A549 (cell line): ENCODE results near the gene BPIFB1. TPM values are rescaled to one million over a fixed set of nuclear protein-coding genes. Genes with fewer than 3 reads are reported as not detected.

Source experiments
- ATAC-seq, 2 experiments: fragments of 200-7000 bp in 1 of 2; fragments of >200 bp in 1 of 2; cut with Nextera tagmentation in 1 of 2; cut with Tn5 transposase in 1 of 2; 3 replicates each; pipeline versions ENCODE4 v1.8.0 to v1.9.1; 2018 to 2020; ENCODE audit warnings: mild to moderate bottlenecking in 1 of 2, moderate library complexity in 1 of 2
- CTCF ChIA-PET: fragments of 300-600 bp; sonication (Branson Sonifier 250); formaldehyde crosslinking; extraction: SDS; loops from one replicate; lab custom pipeline; 2021; ENCODE audit warnings: antibody characterized with exemption, inconsistent platforms; lab: Yijun Ruan, JAX
- POLR2A ChIA-PET: fragments of 350-600 bp; formaldehyde crosslinking; extraction: SDS; loops from one replicate; lab custom pipeline; 2021; ENCODE audit warnings: antibody characterized with exemption, inconsistent platforms; lab: Yijun Ruan, JAX
- DNase-seq, 2 experiments: peaks; one replicate each; pipeline versions ENCODE4 v3.0.0 to v3.0.0-alpha.2; 2011 to 2016; ENCODE audit warnings: low read depth in 1 of 2, low spot score in 1 of 2
- FAIRE-seq: peaks from 2 replicates; lab custom pipeline; 2011; peaks lifted over from hg19 to GRCh38; lab: Jason Lieb, UNC
- H3K27ac ChIP-seq, 2 experiments: fragments of >200 bp; sonication (Bioruptor Twin); formaldehyde crosslinking; 3 replicates each; pipeline ENCODE4 v1.5.1; 2016 to 2017
- H3K4me1 ChIP-seq: fragments of >200 bp; sonication (Bioruptor Twin); formaldehyde crosslinking; 3 replicates; pipeline ENCODE4 v1.6.1; 2016
- H3K4me2 ChIP-seq: fragments of >200 bp; sonication (Bioruptor Twin); formaldehyde crosslinking; 3 replicates; pipeline ENCODE4 v1.6.1; 2016
- H3K4me3 ChIP-seq: fragments of >200 bp; sonication (Bioruptor Twin); formaldehyde crosslinking; 3 replicates; pipeline ENCODE4 v1.5.1; 2016
- H3K9me3 ChIP-seq: fragments of >200 bp; sonication (Bioruptor Twin); formaldehyde crosslinking; 3 replicates; pipeline ENCODE4 v1.6.1; 2016
- CBX8 ChIP-seq: fragments of 200-600 bp; sonication (generic); IDR thresholded peaks from 2 replicates; pipeline ENCODE4 v1.6.1; 2016
- CEBPB ChIP-seq, 2 experiments: fragments of >200 bp in 1 of 2; sonication (Bioruptor Twin) in 1 of 2; formaldehyde crosslinking in 1 of 2; IDR thresholded peaks; 2 replicates each; pipeline ENCODE4 v1.6.1; 2012 to 2016
- CHD2 ChIP-seq: fragments of 150-350 bp; IDR thresholded peaks from 2 replicates; pipeline ENCODE4 v1.6.1; 2014; ENCODE audit warnings: low read length; ENCODE audit not compliant: partially characterized antibody
- EHF ChIP-seq: fragments of 250-450 bp; sonication (Bioruptor Pico); IDR thresholded peaks from 2 replicates; pipeline ENCODE4 v1.5.0; 2020; ENCODE audit warnings: mild to moderate bottlenecking
- EP300 ChIP-seq, 2 experiments: fragments of >200 bp; sonication (Bioruptor Twin); formaldehyde crosslinking; IDR thresholded peaks; 2 replicates in 1 of 2; 3 replicates in 1 of 2; pipeline ENCODE4 v1.6.1; 2016 to 2017
- ESRRA ChIP-seq: fragments of 150-350 bp; IDR thresholded peaks from 2 replicates; pipeline ENCODE4 v1.6.1; 2014; ENCODE audit warnings: mild to moderate bottlenecking, low read length, borderline replicate concordance
- FOSB ChIP-seq: fragments of 250-450 bp; sonication (Bioruptor Pico); IDR thresholded peaks from 2 replicates; pipeline ENCODE4 v1.5.0; 2020; ENCODE audit warnings: mild to moderate bottlenecking, moderate library complexity
- FOXS1 ChIP-seq: fragments of 250-450 bp; sonication (Bioruptor Pico); IDR thresholded peaks from 2 replicates; pipeline ENCODE4 v1.5.0; 2020; ENCODE audit warnings: mild to moderate bottlenecking, moderate library complexity
- GATA3 ChIP-seq: IDR thresholded peaks from 2 replicates; pipeline ENCODE4 v1.6.1; 2012; ENCODE audit warnings: borderline replicate concordance
- HDAC2 ChIP-seq: fragments of 200-600 bp; sonication (generic); IDR thresholded peaks from 2 replicates; pipeline ENCODE4 v1.6.1; 2016
- HEYL ChIP-seq: fragments of 250-450 bp; sonication (Bioruptor Pico); IDR thresholded peaks from 2 replicates; pipeline ENCODE4 v1.8.0; 2021; ENCODE audit warnings: mild to moderate bottlenecking, moderate library complexity
- KDM5A ChIP-seq: fragments of 200-600 bp; sonication (generic); IDR thresholded peaks from 2 replicates; pipeline ENCODE4 v1.6.1; 2016; ENCODE audit warnings: antibody characterized with exemption, mild to moderate bottlenecking
- NPAS2 ChIP-seq: fragments of 250-450 bp; sonication (Bioruptor Pico); IDR thresholded peaks from 2 replicates; pipeline ENCODE4 v1.8.0; 2022; ENCODE audit warnings: mild to moderate bottlenecking, moderate library complexity, borderline replicate concordance
- NR3C1 ChIP-seq: fragments of >200 bp; sonication (Bioruptor Twin); formaldehyde crosslinking; IDR thresholded peaks from 3 replicates; pipeline ENCODE4 v1.6.1; 2017
- PHF8 ChIP-seq: fragments of 200-600 bp; sonication (generic); IDR thresholded peaks from 2 replicates; pipeline ENCODE4 v1.6.1; 2016; ENCODE audit warnings: low read depth, mild to moderate bottlenecking, antibody characterized with exemption, moderate library complexity, borderline replicate concordance
- POLR2A ChIP-seq: IDR thresholded peaks from 2 replicates; pipeline ENCODE4 v1.6.1; 2012; ENCODE audit warnings: mild to moderate bottlenecking, low read length
- POLR2AphosphoS2 ChIP-seq: conservative IDR thresholded peaks from 2 replicates; pipeline ENCODE4 v1.6.1; 2012; ENCODE audit warnings: low read length, improper control_type of control experiment, inconsistent platforms
- RAD21 ChIP-seq, 2 experiments: fragments of >200 bp in 1 of 2; sonication (Bioruptor Twin) in 1 of 2; formaldehyde crosslinking in 1 of 2; IDR thresholded peaks in 1 of 2; conservative IDR thresholded peaks in 1 of 2; 2 replicates in 1 of 2; 3 replicates in 1 of 2; pipeline ENCODE4 v1.6.1; 2012 to 2018; ENCODE audit warnings: inconsistent platforms in 1 of 2
- RCOR1 ChIP-seq: fragments of 150-350 bp; IDR thresholded peaks from 2 replicates; pipeline ENCODE4 v1.6.1; 2014; ENCODE audit warnings: antibody characterized with exemption, low read length, low read depth
- SMC3 ChIP-seq: fragments of >200 bp; sonication (Bioruptor Twin); formaldehyde crosslinking; IDR thresholded peaks from 3 replicates; pipeline ENCODE4 v1.6.1; 2018; ENCODE audit warnings: inconsistent platforms
- ZNF302 ChIP-seq: fragments of 250-450 bp; sonication (Bioruptor Pico); IDR thresholded peaks from 2 replicates; pipeline ENCODE4 v1.9.0; 2021; ENCODE audit warnings: inconsistent platforms, mild to moderate bottlenecking, moderate library complexity
- WGBS: methylation state at CpG from one replicate; pipeline ENCODE4 v1.1.6; 2017; ENCODE audit errors: missing lambda C conversion rate; 5-methylcytosine and 5-hydroxymethylcytosine counted together
- polyA plus RNA-seq, 4 experiments: library from polyadenylated mRNA; depleted of rRNA in 3 of 4; stranded (reverse); fragments of >200 nt; fragmentation: RNase III in 1 of 4; extraction: RNeasy Plus Mini Kit Qiagen cat#74134 plus additional on column Dnase treatment in 1 of 4; gene quantifications; 2 replicates in 3 of 4; 3 replicates in 1 of 4; pipeline ENCODE4 v1.2.3, GENCODE V29; 2011 to 2017
- TF ChIP-seq, protein P1 (sequence below): fragments of 250-450 bp; sonication (Bioruptor Pico); IDR thresholded peaks from 2 replicates; pipeline ENCODE4 v1.5.0; 2021; ENCODE audit warnings: mild to moderate bottlenecking, moderate library complexity, borderline replicate concordance
- TF ChIP-seq, protein P2 (sequence below): IDR thresholded peaks from 2 replicates; pipeline ENCODE4 v1.6.1; 2012
- TF ChIP-seq, protein P3 (sequence below): fragments of >200 bp; sonication (Bioruptor Twin); formaldehyde crosslinking; IDR thresholded peaks from 2 replicates; pipeline ENCODE4 v1.6.1; 2016
- TF ChIP-seq, protein P4 (sequence below): fragments of 450-650 bp; IDR thresholded peaks from 2 replicates; pipeline ENCODE4 v1.6.1; 2014; ENCODE audit warnings: antibody characterized with exemption

The BPIFB1 gene
- polyA plus RNA-seq, 2 of the 4 experiments (the other 2 are of a cell fraction): 0.18 TPM; not detected in 1

DNA sequence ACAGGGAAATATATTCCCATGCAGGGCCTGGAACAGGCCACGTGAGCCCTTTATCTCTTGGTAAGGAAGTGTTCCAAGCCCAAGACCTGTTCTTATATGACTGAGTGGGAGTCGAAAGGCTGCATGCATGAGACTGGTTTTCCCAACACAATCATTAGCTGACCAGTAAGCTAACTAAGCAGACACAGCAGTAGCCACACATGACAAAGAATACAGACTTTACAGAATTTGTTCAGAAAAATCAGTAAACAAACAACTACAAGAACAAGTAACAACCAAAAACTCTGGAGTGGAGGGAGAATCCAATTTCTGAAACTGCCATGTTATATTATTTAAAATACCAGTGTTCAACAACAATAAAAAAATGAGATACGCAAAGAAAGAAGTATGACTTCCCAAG, 30.6 kb upstream of the BPIFB1 start:
- H3K4me2 ChIP-seq: no peak overlapping the region
- CTCF ChIA-PET: interaction anchor here (0.6 to 1.1 kb wide), 3 partner anchors 19 to 47 kb away, joined by 3 to 4 read pairs (median 3); no protein-coding TSS in a partner anchor
- ATAC-seq (no peak), FAIRE-seq (no peak), DNase-seq (no peak)
- POLR2A ChIA-PET: no interaction called here
- H3K4me1 ChIP-seq: no peaks in the 10 kb centered on the region
- no peak overlapping the region for H3K4me3 ChIP-seq
- H3K27ac ChIP-seq: no peak overlapping the region
- WGBS: 41% methylated on average over 3 of the region's 3 CpGs
- H3K9me3 ChIP-seq: no peaks in the 10 kb centered on the region
- TF ChIP-seq, protein P1, sequence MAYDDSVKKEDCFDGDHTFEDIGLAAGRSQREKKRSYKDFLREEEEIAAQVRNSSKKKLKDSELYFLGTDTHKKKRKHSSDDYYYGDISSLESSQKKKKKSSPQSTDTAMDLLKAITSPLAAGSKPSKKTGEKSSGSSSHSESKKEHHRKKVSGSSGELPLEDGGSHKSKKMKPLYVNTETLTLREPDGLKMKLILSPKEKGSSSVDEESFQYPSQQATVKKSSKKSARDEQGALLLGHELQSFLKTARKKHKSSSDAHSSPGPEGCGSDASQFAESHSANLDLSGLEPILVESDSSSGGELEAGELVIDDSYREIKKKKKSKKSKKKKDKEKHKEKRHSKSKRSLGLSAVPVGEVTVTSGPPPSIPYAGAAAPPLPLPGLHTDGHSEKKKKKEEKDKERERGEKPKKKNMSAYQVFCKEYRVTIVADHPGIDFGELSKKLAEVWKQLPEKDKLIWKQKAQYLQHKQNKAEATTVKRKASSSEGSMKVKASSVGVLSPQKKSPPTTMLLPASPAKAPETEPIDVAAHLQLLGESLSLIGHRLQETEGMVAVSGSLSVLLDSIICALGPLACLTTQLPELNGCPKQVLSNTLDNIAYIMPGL: no peak
- TF ChIP-seq NPAS2 (CRISPR knock-in tag) (no peak), FOSB (CRISPR knock-in tag) (no peak), FOXS1 (CRISPR knock-in tag) (no peak), POLR2AphosphoS2 (no peak), POLR2A (no peak), SMC3 (no peak), HDAC2 (no peak), KDM5A (no peak), CHD2 (no peak)

DNA sequence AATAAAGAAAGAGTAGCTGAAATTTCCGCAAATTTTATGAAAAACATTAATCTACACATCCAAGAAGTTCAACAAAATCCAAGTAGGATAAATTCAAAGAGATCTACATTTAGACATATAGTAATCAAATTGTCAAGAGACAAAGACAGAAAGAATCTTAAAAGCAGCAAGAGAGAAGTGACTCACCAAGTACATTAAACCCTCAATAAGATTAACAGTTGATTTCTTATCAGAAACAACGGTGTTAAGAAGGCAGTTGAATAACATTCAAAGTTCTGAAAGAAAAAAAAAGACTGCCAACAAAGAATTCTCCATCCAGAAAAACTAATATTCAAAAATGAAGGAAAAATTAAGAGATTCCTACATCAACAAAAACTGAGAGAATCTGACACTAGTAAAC, 28.0 kb upstream of the BPIFB1 start:
- Histone ChIP-seq H3K4me2 (no peak overlapping the region), H3K9me3 (no peaks in the 10 kb centered on the region), H3K4me3 (no peak overlapping the region), H3K27ac (no peak overlapping the region), H3K4me1 (no peaks in the 10 kb centered on the region)
- TF ChIP-seq RCOR1 (no peak), CBX8 (no peak), RAD21 (conservative IDR thresholded peaks at IDR 0.05 in 1 of 2, IDR thresholded peaks at IDR 0.05 in 1 of 2) (no peak), NR3C1 (no peak)
- DNase-seq: no peak
- no peak for ATAC-seq
- ChIA-PET POLR2A (no interaction called here), CTCF (no interaction called here)
- 24% methylated on average over 2 of the region's 2 CpGs for WGBS
- no peak for FAIRE-seq

DNA sequence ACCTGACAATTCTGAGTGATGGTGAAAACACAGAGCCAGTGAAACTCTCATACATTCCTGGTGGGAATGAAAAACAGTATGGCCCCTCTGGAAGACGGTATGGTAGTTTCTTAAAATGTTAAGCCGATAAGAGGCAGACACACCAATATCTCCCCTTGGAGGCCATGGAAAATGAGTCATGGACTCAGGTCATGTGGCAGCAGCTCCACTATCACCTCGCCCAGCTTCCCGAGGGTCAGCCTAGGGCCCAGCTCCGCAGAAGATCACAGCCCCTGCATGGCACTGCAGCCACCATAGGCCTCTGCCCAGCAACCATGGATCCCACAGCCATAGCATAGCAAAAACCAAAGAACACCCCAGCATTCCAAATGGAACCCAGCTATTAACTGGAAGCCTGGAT, 25.8 kb upstream of the BPIFB1 start:
- Histone ChIP-seq H3K27ac (no peak overlapping the region), H3K9me3 (peaks cover 8% of the 10 kb centered on the region), H3K4me3 (no peak overlapping the region), H3K4me1 (no peaks in the 10 kb centered on the region), H3K4me2 (no peak overlapping the region)
- 43% methylated on average over 5 of the region's 5 CpGs for WGBS
- POLR2A ChIA-PET: no interaction called here
- ATAC-seq (no peak), FAIRE-seq (no peak), DNase-seq (no peak)
- no peak for TF ChIP-seq HEYL
- TF ChIP-seq SMC3: no peak
- TF ChIP-seq, protein P2, sequence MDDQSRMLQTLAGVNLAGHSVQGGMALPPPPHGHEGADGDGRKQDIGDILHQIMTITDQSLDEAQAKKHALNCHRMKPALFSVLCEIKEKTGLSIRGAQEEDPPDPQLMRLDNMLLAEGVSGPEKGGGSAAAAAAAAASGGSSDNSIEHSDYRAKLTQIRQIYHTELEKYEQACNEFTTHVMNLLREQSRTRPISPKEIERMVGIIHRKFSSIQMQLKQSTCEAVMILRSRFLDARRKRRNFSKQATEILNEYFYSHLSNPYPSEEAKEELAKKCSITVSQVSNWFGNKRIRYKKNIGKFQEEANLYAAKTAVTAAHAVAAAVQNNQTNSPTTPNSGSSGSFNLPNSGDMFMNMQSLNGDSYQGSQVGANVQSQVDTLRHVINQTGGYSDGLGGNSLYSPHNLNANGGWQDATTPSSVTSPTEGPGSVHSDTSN: no peak
- TF ChIP-seq GATA3: no peak
- CTCF ChIA-PET: interaction anchor here (1.0 kb wide), 1 partner anchor 18 kb away, joined by 3 read pairs; no protein-coding TSS in a partner anchor

DNA sequence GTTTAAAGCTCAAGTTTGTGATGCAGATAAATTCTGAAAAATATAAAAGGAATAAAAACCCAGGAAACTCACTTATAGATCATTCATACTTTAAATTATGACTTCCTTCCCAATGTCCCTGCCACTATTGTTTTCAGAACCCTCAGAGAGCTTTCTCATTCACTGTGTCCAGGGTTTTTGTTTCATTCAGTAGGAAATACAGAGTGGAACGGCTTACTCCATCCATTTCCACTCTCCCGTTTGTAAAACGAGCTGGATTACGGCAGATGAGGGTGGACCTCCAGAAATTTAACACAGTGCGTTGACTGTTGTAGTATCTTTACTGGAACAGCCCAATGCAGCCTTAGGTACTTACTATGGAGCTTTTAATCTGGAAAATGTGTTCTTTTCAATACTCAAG, 23.6 kb upstream of the BPIFB1 start:
- 42% methylated on average over 5 of the region's 5 CpGs for WGBS
- Histone ChIP-seq H3K4me3 (no peak overlapping the region), H3K9me3 (peaks cover 8% of the 10 kb centered on the region), H3K4me1 (no peaks in the 10 kb centered on the region), H3K4me2 (no peak overlapping the region), H3K27ac (no peak overlapping the region)
- TF ChIP-seq ZNF302 (CRISPR knock-in tag) (no peak), ESRRA (no peak), FOSB (CRISPR knock-in tag) (no peak), CEBPB (IDR thresholded peaks at IDR 0.05) (no peak), EP300 (IDR thresholded peaks at IDR 0.05) (no peak), PHF8 (no peak), CBX8 (no peak), EHF (CRISPR knock-in tag) (no peak)
- TF ChIP-seq, protein P3, sequence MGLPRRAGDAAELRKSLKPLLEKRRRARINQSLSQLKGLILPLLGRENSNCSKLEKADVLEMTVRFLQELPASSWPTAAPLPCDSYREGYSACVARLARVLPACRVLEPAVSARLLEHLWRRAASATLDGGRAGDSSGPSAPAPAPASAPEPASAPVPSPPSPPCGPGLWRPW: no peak
- TF ChIP-seq, protein P4, sequence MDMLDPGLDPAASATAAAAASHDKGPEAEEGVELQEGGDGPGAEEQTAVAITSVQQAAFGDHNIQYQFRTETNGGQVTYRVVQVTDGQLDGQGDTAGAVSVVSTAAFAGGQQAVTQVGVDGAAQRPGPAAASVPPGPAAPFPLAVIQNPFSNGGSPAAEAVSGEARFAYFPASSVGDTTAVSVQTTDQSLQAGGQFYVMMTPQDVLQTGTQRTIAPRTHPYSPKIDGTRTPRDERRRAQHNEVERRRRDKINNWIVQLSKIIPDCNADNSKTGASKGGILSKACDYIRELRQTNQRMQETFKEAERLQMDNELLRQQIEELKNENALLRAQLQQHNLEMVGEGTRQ: no peak
- POLR2A ChIA-PET: no interaction called here
- CTCF ChIA-PET: interaction anchor here (1.0 to 2.7 kb wide), 4 partner anchors 10 to 40 kb away, joined by 3 to 9 read pairs (median 4); no protein-coding TSS in a partner anchor
- ATAC-seq (no peak), FAIRE-seq (no peak), DNase-seq (no peak)
